Stimulated activated CD4-positive, alpha-beta T cell treated with anti-CD3 and anti-CD28 coated beads, Interleukin-4, amount 100 ng/mL, for 1 hour (primary cell): ENCODE results near the gene DYNC1I1.

ENCODE experiments used
- DNase-seq: peaks from one replicate; pipeline ENCODE4 v3.0.0-alpha.2; 2020

Gene DYNC1I1

GRCh38 chr7:95772298-95772770 is at the start of gene DYNC1I1:
TSS of gene DYNC1I1 (plus strand) at chr7:95772554. CDS start at chr7:95804730, 32,176 bp downstream.
- peak; percentile 13 for DNase-seq

GRCh38 chr7:95723583-95724180 is 48.7 kb upstream of the DYNC1I1 start:
- DNase-seq = no peak

- DNase-seq = no peak
Measured at GRCh38 chr7:95725205-95725604, 47.1 kb upstream of the DYNC1I1 start.

- no peak for DNase-seq
Measured at GRCh38 chr7:95730493-95731280, 41.7 kb upstream of the DYNC1I1 start.

- no peak for DNase-seq
Measured at GRCh38 chr7:95736635-95737034, 35.7 kb upstream of the DYNC1I1 start.

- no peak for DNase-seq
Measured at GRCh38 chr7:95737828-95738505, 34.4 kb upstream of the DYNC1I1 start.

GRCh38 chr7:95749044-95749443 is 23.3 kb upstream of the DYNC1I1 start:
- no peak for DNase-seq

GRCh38 chr7:95749515-95749914 is 22.8 kb upstream of the DYNC1I1 start:
- DNase-seq = no peak

GRCh38 chr7:95753440-95753839 is 18.9 kb upstream of the DYNC1I1 start:
- DNase-seq = no peak

GRCh38 chr7:95755277-95755934 is 16.9 kb upstream of the DYNC1I1 start:
- no peak for DNase-seq

- DNase-seq = no peak
Measured at GRCh38 chr7:95758187-95758586, 14.2 kb upstream of the DYNC1I1 start.

GRCh38 chr7:95766086-95766485 is 6.3 kb upstream of the DYNC1I1 start:
- DNase-seq = no peak

- no peak for DNase-seq
Measured at GRCh38 chr7:95766657-95767056, 5.7 kb upstream of the DYNC1I1 start.

GRCh38 chr7:95772771-95773581 is 622 bp downstream of the DYNC1I1 start:
- no peak for DNase-seq

- no peak for DNase-seq
Measured at GRCh38 chr7:95776561-95777185, 4.3 kb downstream of the DYNC1I1 start.

- no peak for DNase-seq
Measured at GRCh38 chr7:95777269-95777668, 4.9 kb downstream of the DYNC1I1 start.

GRCh38 chr7:95780665-95781064 is 8.3 kb downstream of the DYNC1I1 start:
- DNase-seq = no peak

- no peak for DNase-seq
Measured at GRCh38 chr7:95781961-95782586, 9.7 kb downstream of the DYNC1I1 start.

- no peak for DNase-seq
Measured at GRCh38 chr7:95784796-95785195, 12.4 kb downstream of the DYNC1I1 start.

- DNase-seq = no peak
Measured at GRCh38 chr7:95788258-95788657, 15.9 kb downstream of the DYNC1I1 start.

- DNase-seq = no peak
Measured at GRCh38 chr7:95788884-95789283, 16.5 kb downstream of the DYNC1I1 start.
